DMS153 treated with DMSO at 0.1 percent for 48 hours (cell line): ENCODE data around the gene ZNF529.

Source experiments
- DNase-seq: peaks from one replicate; lab custom pipeline; 2025; ENCODE audit not compliant: unreplicated experiment; lab: John Stamatoyannopoulos, UW

The ZNF529 gene

GRCh38 chr19:36514012-36514612 lies 59.0 kb downstream of the ZNF529 start:
- DNase-seq, result no peak

- DNase-seq, result no peak
Observed at GRCh38 chr19:36508325-36508724, 64.8 kb downstream of the ZNF529 start.

- DNase-seq, result no peak
Observed at GRCh38 chr19:36501973-36502372, 71.1 kb downstream of the ZNF529 start.

GRCh38 chr19:36497001-36497400 lies 76.1 kb downstream of the ZNF529 start:
- no peak for DNase-seq
